GM21529 (cell line): ENCODE results near the gene NCAPD3.
A peak's percentile ranks its signal among the peaks of the same experiment; 100 is the strongest.
"Not testable (repeated sequence)": the region's sequence is repeated elsewhere in the genome, so short reads cannot be mapped to it uniquely, and the experiment has no call there.

Source experiments
- ATAC-seq: cut with Tn5 transposase; IDR thresholded peaks from one replicate; pipeline ENCODE4 v1.9.1; 2021; ENCODE audit not compliant: unreplicated experiment

The NCAPD3 gene

DNA sequence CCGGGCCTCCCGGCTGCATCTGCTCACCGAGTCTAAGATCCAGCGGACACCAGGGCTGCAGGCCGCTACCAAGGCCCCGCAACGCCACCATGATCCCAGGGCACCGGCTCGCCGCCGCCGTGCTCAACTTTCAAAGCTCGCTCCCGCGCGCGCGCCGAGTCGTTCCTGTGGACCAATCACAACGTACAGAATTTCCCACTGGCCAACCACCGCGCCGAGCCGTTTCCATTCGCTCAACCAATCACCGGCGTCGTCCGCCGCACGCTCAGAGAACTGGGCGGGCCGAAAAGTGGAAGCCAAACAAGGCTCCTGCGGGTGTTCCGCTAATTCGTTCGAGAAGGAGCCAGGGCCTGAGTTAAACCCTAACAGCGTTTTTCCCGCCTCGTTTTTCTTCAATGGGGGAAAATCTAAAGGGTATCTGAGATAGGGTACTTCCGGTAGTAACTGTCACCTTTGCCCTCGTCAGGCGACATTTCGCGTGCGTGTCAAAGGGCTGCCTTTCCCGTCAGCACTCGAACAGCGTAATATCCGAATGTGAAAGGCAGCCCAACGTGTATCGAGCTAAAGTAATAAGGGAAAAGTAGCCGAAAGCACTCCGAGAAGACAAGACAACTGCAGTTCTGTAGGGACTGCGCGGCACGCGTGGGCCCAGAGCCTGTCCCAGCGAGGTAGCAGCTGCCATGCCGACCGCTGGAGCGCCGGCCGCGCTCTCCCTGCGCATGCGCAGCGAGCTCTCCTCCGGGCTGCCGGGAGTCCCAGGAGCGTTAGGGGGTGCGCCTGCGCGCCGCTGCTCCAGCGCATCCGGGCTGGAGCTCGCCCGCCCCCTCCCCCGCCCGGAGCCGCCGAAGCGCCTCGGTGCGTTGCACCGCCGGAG lies at the start of gene NCAPD3, which contains the start of gene VPS26B:
TSS of gene NCAPD3 (minus strand) at position 132 of the 874 bp plus-strand sequence. CDS start at position 91, 41 bp downstream.
TSS of gene VPS26B (plus strand) at position 836 of the 874 bp plus-strand sequence. CDS start 452 bp downstream, outside the sequence.
- peak; percentile 75 for ATAC-seq

GRCh38 chr11:134273317-134273712 lies 49.5 kb upstream of the NCAPD3 start:
- ATAC-seq = no peak

- no peak for ATAC-seq
Observed at GRCh38 chr11:134272381-134273316, 48.9 kb upstream of the NCAPD3 start.

- ATAC-seq = no peak
Observed at GRCh38 chr11:134271978-134272377, 48.2 kb upstream of the NCAPD3 start.

GRCh38 chr11:134270250-134270714 lies 46.5 kb upstream of the NCAPD3 start:
- no peak for ATAC-seq

GRCh38 chr11:134267966-134268365 lies 44.2 kb upstream of the NCAPD3 start:
- no peak for ATAC-seq

- no peak for ATAC-seq
Observed at GRCh38 chr11:134267461-134267860, 43.7 kb upstream of the NCAPD3 start.

GRCh38 chr11:134266841-134267251 lies 43.1 kb upstream of the NCAPD3 start:
- no peak for ATAC-seq

DNA sequence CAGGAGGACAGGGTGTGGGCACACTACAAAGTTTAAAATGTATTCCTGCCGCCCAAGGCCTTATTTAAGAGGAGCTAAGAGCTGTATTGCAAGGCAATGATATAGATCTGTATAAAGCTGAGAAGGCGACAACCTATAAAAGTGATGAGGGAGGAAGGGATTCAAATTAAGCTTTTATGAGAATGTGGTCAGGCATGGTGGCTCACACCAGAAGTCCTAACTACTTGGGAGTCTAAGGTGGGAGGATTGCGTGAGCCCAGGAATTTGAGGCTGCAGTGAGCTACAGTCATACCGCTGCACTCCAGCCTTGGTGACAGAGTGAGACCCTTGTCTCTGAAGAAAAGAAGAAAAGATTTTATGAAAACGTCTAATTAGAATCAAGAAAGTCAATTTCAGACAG lies 42.7 kb upstream of the NCAPD3 start:
- no peak for ATAC-seq

GRCh38 chr11:134264966-134265764 lies 41.4 kb upstream of the NCAPD3 start:
- ATAC-seq = no peak

GRCh38 chr11:134261626-134262488 lies 38.1 kb upstream of the NCAPD3 start:
- no peak for ATAC-seq

- no peak for ATAC-seq
Observed at GRCh38 chr11:134260983-134261382, 37.2 kb upstream of the NCAPD3 start.

DNA sequence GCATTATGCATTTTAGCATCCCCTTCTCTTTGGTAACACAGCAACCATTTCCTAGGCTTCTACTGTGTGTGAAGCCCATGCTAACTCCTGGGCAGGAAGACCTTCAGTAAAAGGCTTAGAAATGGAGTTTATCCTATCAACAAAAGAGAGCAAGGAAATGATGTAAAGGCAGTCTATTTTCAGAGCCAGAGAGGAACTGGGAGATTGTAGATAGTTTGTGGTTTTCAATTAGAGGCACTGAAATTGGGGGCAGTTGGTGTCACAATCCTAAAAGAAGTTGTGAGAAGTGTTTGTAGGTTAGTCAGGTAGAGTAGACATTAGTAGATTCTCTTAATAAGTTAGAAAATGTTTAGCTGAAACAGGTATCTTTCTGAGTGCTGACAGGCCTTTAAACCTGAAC lies 36.7 kb upstream of the NCAPD3 start:
- no peak for ATAC-seq

DNA sequence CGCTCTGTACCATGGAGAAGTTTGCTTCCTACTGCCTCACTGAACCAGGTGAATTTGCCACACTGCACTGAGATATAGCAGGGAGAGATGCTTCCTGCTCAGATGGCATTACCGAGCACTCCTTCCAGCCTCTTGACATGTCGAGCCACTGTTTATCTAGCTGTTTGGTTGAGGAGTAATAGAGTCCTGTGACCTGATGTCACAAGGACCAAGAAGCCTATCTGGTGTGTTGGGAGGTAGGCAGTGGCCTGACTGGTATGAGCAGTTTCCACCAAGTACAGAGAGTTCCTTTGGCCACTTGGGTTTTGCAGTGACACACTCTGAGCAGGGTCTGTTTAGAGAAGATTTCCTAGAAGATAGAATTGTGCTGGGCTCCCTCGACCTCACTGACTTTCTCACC lies 34.8 kb upstream of the NCAPD3 start:
- ATAC-seq = no peak

- no peak for ATAC-seq
Observed at GRCh38 chr11:134257101-134257500, 33.3 kb upstream of the NCAPD3 start.

DNA sequence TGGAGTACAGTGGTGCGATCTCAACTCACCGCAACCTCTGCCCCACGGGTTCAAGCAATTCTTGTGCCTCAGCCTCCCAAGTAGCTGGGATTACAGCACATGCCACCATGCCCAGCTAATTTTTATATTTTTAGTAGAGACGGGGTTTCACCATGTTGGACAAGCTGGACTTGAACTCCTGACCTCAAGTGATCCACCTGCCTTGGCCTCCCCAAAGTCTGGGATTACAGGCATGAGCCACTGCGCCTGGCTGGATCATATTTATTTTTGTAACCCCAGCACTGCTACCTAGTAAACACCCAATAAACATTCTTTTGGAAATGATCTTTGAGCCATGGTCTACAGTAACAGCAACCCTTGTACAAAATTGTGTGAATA lies 31.4 kb upstream of the NCAPD3 start:
- not testable (repeated sequence) for ATAC-seq

GRCh38 chr11:134254433-134255183 lies 30.8 kb upstream of the NCAPD3 start:
- no peak for ATAC-seq

DNA sequence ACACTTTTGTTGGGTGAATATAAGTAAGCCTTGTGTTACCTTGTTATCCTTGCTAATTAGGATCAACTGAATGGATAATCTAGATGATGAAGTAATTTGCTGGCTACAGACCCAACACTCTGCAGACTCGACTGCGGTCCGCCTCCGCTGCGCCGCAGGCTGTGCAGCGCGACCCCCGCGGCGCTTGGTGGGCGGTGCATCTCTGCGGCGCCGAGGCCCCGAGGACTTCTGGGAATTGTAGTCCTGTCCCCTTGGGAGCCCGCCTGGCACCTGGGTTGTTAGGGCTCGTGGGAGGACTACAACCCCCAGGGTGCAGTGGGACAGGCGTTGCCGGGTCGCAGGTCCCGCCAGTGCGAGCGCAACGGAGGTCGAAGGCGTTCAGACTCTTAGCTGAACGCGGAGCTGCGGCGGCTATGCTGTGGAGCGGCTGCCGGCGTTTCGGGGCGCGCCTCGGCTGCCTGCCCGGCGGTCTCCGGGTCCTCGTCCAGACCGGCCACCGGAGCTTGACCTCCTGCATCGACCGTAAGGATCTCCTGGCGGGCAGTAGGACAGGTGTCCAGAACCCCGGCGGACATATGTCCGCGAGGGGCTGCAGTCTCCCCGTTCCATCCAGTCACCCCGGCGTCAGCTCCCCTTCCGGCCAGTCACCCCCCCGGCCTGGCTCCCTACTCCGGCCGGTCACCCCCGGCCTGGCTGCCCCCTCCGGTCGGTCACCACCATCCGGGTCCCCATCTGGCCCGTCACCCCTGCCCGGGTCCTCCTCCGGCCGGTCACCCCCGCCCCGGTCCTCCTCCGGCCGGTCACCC lies 29.6 kb upstream of the NCAPD3 start, which contains the start of the genes ACAD8 and THYN1:
TSS of gene ACAD8 (plus strand) at position 381 of the 806 bp plus-strand sequence. CDS start at position 414, 33 bp downstream.
TSS of gene THYN1 (minus strand) at position 165 of the 806 bp plus-strand sequence. CDS start 470 bp downstream, outside the sequence.
- ATAC-seq = peak; percentile 98
